RKO (cell line): Measurements from ENCODE around the gene FADS3.

Source experiments
- DNase-seq: peaks from one replicate; pipeline ENCODE4 v3.0.0-alpha.2; 2016; ENCODE audit warnings: low spot score

Gene FADS3

DNA sequence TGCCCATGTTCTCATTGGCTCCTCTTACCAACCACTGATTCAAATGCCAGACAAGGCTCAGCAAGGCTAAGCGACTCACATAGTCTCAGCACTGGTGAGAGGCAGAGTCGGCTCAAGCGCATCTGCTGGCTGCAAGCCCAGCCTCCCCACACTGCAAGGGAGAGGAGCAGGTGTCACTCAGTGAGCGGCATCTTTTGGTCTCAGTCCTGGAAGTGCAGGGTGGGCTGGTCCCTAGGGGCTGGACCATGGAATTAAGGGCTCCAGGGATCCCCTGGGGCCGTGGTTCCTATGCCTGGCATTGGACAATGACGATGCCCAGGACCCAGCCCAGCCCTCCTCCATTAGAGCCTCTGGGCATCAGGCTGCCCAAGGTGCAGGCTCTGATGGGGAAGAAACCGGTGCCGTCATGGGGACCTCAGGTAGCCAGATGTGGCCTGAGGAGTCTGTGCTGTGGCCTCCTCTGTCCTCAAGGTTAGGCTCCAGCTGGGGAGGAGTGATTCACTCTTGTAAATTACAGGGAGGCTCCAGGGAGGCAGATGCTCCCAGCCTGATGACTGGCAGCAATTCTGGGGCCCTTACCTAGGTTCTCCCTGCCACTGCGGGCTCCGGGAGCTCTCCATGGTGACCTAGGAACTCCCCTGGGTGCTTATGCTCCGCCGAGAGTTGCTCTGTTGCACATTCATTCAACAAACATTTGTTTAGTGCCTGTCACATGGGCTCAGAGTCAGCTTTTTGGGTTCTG is 35.2 kb downstream of the FADS3 start:
- DNase-seq: no peak

DNA sequence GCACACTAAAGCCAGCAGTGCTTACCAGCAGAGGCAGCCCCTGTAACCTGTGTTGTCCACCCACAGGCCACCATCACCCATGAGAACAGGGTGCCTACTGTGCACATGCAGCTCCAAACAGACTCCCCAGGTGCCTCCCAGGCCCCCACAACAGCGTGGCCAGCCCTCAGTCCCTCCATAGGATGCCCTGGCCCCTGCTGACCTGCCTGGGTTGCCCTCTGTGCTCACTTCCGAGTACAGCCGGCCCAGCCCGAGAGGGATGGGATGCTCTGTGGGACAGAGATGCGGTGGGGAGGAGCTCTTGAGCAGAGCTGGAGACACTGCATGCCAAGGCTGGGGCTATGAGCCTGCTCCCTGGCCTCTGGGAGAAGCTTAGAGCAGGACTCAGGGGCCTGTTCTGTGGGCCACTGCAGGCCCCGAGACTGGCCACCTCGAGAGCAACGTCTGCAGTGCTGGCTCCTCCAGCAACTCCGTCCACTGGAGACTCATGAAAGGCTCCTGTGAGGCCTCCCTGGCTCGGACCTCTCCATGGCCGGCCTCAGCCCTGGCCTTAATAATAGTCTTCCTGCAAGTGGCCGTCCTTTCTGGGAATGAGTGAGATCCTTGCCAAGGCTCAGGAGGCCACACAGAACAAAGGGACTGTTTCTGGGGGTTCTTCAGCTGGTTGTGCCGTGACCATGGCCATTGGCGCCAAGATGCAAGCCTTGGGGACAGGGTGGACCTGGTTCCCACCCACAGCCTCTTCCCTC is 36.2 kb downstream of the FADS3 start:
- DNase-seq: no peak

DNA sequence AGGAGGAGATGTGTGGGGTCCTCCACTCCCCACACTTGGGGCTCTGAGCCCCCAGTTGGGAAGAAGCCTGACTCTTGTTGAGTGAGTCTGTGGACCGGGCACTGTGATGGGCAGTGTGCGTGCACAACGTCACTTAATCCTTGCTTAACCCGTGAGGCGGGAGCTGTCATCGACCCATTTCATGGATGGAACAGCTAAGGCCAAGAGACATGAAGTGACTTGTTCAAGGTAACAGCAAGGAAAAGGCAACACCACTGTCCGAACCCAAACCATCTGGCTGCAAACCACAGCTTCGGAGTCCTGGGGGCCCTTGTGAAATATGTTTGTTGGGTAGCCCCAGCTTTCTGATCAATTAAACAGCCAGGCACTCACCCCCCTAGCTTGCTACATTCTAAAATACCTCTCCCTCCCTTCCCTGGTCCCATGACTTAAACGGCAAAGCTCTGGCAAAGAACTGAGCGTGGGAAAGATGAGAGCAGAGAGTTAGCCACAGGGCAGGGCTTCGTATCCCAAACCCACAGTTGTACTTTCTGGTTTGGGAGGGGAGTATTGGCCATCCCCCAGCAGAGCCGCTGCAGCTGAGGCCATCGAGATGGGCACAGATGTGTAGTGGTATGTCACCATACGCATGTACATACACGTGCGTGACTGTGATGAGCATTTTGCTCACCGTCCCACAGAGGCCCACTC is 37.0 kb downstream of the FADS3 start:
- no peak for DNase-seq

DNA sequence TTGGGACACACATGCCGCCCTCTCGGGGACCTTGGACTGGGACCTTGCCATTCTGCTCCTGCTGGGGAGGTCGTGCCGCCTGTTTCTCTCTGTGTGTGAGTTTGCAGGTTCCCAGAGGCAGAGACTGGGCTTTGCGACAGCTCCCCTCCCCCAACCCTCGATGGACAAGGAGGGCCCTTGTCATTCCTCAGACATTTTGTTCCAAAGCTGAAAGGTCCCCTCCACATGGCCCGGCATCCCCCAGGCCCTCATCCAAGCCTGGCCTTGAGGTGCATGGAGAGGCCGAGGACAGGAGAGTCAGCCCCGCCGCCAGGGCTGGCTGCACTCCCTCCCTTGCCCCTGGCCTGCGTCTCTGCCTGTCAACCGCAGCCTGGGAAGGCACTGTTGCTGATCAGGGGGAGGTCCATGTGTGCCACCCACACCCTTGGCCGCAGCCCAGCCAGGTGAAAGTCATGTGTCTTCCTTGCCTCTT is 37.6 kb downstream of the FADS3 start:
- no peak for DNase-seq

DNA sequence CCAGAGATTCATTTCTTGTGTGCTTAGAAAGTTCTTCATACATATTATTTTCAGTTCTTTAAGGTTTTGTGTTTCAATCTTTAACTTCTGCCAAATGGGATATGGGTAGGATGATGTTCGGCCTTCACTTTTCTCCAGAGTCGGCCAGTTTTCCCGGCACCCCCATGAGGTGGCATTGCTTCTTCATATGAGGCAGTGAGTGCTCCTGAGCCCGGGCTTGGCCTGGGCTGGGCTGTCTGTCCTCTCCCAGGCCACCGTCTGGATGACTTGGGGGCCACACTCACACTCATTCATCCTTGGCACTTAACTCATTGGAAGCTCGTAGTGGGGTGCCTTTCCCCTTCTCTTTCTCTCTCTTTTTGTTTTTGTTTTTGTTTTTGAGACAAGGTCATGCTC is 39.4 kb downstream of the FADS3 start:
- no peak for DNase-seq

DNA sequence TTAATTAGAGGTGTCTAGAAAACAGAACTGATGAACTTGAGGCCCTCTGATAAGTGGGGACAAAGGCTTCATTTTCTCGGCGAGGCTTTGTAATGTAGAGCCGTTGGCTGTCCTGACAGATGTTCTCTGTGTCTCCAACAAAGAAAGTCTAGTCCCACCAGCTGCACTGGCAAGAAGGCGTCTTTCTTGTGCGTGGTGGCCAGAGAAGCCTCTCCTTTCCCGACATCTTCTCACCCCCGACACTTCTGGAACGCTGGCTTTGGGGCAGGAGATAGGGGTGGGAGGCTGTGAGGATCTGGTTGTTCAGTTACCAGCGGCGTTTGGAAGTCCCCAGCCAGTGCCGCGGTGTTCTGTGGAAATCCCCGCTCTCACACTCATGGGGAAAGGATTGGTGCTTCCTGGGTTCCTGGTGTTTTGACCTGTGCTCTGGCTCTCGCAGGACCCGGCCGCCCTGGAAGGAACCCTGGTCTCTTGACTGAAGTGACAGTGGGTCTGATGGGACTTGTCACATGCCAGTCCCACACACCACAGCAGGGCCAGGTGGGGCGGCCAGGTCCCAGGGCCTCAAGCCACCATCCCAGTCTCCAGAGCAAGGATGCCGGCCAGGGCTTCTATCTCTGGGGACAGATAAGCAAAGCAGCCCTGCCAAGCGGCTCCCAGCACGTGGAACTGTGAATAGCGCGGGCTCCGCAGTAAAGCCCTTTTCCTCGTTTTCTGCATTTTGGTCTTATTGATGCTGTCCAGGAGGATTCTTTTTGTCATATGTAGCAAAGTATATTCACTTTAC is 40.0 kb downstream of the FADS3 start:
- no peak for DNase-seq

DNA sequence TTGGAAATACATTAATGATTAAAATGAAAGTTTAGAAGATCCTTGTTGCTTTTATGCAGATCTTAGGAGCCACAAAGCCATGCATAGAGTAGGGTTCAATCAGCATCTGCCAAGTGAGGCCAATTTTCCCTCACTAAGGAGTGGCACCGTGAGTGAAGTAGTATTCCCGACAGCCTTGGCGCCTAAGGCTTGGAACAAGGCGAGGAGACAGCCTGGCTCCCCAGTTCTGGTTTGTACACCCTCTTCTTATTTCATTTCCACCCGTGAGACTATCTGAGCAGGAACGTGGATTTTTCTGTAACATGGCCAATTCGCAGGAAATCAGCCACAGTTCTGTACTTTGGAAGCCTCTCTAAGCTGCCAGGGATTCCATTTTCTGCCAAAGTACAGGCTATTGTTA is 40.7 kb downstream of the FADS3 start:
- no peak for DNase-seq

DNA sequence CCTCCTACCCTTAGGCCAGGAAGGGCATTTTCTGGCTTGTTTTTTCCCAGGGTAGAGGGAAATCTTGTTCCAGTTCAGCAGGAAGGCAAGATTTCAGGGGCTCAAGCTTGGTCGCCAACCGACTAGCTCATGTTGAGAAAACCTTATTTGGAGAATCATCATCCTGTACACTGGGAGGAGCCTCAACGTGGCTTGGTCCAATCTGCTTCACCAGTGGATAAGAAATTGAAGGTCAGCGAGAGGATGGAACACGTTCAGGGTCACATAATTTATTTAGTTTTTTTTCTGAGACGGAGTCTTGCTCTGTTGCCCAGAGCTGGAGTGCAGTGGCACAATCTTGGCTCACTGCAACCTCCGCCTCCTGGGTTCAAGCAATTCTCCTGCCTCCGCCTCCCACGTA is 42.7 kb downstream of the FADS3 start:
- no peak for DNase-seq

DNA sequence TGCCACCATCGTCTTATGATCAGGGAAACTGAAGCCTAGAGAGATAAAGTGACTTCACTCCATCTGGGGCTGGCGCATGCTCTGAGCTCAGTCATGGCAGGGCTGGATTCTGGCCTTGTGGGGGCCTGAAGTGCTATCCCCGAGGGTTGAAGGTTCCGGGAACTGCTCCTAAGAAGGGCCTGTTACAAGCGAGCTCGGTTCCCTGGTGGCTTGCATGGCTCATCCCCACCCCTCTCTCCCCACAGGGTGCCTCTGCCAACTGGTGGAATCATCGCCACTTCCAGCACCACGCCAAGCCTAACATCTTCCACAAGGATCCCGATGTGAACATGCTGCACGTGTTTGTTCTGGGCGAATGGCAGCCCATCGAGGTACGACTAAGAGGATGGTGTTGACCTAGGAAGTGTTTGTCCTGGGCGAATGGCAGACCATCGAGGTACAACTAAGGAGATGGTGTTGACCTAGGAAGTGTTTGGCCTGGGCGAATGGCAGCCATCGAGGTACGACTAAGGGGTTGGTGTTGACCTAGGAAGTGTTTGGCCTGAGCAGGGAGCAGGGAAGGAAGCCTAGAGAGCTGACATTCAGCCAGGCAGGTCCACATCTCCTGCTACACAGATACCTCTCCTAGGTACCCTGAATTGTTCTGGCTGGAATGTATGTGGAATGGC is 43.3 kb downstream of the FADS3 start:
- no peak for DNase-seq

DNA sequence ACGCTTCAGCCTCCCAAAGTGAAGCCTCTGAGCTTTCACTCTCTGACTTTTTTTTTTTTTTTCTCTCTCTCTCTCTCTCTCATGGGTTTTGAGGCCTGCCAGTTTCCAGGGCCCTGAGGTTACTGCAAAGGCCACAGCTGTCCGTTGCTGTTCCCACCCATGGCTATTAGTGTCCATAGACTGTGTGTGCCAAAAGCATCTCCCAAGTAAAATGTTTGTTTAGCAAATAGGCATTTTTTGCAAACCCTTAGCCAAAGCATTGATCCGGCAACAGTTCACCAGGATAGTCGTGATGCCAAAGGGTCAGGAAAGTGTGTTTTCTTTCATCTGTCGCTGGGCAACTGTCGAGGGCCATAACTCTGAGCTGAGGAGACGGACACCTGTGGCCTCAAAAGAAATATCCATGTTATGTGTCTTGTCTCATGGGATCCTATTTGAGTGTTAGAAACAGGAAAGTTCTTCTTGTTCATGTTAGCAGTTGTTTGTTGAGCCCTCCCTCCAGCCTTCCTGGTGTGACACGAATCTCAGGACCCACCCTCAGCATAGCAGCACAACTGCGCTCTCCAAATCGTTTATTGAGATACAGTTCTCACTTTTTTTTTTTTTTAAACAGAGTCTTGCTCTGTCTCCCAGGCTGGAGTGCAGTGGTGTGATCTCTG is 44.9 kb downstream of the FADS3 start:
- DNase-seq: no peak

DNA sequence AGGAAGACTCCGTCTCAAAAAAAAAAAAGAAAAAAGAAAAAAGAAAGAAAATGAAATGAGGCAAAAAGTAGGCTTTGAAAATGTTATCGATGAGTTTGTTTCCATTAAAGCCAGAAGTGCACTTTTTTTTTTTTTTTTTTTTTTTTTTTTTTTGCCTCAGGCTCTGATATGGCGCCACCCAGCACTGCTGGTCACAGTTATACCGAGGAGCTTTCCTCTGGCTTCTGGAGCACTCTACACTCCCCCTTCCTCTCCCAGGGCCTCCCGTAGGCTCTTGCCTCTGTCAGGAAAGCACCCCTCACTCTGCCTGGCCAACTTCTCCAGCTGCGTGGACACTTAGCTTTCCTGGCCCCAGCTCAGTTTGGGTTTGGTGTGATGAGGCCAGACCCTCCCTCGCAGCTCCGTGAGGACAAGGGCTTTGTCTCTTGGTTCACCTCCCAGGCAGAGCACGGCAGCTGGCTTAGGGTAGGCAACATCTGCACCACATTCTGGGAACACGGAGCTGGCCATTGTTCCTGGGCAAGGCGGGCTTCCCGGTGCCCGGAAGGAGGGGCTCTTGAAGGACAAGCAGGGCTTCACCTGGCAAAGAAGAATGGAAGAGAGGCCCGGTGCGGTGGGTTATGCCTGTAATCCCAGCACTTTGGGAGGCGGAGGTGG is 46.3 kb downstream of the FADS3 start:
- no peak for DNase-seq

DNA sequence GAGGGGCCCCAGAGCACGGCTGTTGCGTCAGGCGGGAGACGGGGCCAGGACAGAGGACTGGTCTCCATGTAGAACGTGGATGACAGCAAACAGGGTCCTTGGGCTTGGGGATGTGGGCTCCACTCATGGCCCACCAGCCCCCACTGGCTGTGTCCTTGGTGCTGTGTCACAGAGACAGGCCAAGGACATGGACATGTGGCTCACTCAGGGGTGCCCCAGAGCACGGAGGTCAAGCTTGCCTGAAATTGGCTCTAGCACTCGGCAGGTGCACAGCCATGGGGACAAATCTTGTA is 48.9 kb downstream of the FADS3 start:
- DNase-seq: no peak

DNA sequence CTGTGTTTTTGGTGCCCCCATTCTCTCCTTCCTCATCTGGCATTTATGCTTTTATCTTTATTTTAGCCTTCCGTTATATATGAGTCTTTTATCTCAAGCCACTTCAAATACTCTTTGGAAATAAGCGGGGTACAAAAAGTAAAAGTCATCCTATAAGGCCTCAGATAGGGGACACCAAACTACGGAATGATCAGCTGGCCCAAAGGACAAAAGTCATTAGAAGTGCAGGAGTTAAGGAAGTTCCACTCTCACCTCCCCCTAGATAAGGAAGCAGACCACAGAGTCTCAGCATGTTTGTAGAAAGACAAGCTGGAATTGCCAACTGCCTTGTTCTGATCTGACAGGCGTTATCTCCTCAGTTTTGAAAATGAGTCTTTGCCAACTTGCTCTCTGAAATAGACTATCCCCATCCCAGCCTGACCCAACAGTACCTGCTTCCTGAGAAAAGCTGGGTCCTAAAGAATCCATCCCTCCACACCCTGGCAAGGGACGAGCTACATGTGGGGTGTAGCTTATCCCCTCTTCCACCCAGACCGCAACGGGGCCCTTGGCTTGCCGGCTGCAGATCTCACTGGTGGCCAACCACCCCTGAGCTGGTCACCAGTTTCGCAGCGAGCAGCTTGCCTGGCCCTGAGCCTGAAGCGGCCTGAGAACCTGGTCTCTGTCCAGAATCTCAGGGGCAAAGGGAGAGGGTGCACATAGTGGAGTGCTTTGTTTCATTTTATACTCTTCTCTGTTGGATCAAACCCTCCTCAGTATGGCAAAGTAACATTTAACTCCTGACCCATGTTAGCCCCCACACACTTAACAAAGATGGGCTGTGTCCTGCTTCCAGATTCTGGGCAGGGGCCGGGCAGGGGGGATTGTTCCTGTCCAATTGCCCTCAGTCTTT is 49.5 kb downstream of the FADS3 start:
- no peak for DNase-seq

DNA sequence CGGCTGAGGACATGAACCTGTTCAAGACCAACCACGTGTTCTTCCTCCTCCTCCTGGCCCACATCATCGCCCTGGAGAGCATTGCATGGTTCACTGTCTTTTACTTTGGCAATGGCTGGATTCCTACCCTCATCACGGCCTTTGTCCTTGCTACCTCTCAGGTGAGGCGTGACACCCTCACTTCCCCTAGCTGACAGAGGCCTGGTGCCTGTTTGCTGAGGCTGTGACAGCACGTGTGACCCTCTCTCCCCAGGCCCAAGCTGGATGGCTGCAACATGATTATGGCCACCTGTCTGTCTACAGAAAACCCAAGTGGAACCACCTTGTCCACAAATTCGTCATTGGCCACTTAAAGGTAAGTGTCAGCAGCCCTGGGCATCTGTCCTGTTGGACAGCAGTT is 51.0 kb downstream of the FADS3 start:
- DNase-seq: no peak

DNA sequence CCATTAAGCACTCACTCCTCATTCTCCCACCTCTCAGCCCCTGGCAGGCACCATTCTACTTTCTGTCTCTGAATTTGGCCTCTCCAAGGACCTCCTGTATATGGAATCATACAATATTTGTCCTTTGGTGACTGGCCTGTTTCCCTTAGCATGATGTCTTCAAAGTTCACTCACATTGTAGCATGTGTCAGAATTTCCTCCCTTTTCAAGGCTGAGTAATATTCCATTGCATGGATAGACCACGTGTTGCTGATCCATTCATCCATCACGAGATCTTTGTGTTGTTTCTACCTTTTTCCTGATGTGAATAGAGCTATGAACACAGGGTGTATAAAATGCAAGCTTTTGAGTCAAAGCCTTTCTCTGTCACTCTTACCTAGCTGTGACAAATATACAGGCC is 51.6 kb downstream of the FADS3 start:
- DNase-seq: no peak

DNA sequence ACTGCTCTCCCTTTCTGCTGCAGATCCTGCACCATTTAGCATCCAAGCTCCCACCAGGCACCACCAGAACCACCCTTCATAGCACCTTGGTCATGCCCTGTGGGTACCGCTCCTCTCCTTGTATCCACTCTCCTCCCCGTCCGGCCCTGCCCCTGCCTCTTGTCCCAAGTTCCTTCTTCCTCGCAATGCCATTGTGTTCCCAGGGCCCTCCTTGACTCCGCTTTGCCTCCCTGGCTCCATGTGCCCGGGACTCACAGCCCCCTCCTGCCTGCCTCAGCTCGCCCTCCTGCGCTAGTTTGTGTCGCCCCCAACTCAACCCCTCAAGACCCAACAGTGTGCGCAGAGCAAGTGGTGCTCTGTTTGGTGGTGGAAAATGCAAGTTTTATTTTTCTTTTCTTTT is 52.4 kb downstream of the FADS3 start:
- DNase-seq: no peak

DNA sequence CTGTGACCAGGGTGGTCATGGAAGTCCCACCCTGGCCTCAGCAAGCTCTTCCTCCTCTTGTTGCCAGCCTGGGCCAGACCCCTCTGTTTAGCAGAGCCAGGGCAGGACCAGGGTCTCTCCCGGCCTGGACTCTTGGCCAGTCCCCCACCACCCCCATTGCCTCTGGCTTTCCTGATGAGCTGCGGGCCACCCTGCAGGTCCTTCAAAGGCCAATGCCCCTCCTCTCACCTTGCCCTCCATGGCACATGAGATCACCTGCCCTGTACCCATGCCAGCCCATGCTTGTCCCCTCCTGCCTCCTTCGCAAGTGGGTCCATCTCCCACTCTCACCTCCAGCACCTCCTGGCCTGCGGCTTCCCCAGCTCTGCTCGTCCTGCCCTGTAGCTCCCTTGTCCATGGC is 52.8 kb downstream of the FADS3 start:
- DNase-seq: no peak

DNA sequence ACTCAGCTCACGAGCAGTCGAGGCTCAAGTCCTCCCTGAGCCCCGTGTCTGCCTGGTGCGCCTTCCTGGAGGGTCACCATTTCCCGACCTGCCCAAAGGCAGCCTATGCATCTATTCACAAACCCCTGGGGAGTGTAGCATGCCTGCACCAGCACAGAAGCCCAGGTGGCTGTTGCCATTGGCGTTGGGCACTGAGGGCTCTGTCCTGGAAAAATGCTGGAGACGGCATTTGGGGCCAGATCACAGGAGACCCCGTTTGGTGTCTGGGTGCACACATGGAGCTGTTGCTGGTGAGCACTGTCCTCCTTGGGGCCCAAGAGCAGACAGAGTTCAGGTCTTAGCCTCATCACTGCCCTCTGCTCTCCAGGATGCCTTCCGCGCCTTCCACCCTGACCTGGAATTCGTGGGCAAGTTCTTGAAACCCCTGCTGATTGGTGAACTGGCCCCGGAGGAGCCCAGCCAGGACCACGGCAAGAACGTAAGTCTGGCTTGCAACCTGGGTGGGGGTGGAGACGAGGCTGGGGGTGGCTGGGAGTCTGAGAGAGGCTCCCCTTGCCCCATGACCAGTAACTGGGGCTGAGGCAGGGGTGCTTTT is 53.8 kb downstream of the FADS3 start:
- DNase-seq: no peak

DNA sequence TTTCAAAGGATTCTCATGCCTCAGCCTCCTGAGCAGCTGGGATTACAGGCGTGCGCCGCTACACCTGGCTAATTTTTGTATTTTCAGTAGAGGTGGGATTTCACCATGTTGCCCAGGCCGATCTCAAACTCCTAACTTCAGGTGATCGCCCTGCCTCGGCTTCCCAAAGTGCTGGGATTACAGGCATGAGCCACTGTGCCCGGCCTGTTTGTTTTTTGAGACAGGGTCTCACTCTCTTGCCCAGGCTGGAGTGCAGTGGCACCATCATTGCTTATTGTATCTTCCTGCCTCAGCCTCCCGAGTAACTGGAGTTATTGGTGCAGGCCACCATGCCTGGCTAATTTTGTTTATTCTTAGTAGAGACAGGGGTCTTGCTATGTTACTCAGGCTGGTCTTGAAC is 55.2 kb downstream of the FADS3 start:
- no peak for DNase-seq
